Neural crest cell (in vitro differentiated cells): ENCODE measurements around the gene MARCKS. TPM values are rescaled to one million over a fixed set of nuclear protein-coding genes. Genes with fewer than 3 reads are reported as not detected.

Source experiments
- DNase-seq: peaks from one replicate; pipeline ENCODE4 v3.0.0; 2021; ENCODE audit warnings: low read depth, mixed read lengths, low spot score
- H3K27ac Mint-ChIP-seq: one replicate; pipeline ENCODE4 v1.8.0; 2021; ENCODE audit warnings: mild to moderate bottlenecking, mixed read lengths; ENCODE audit not compliant: unreplicated experiment
- H3K27me3 Mint-ChIP-seq: 2 replicates; pipeline ENCODE4 v1.8.0; 2021; ENCODE audit warnings: low read depth, mild to moderate bottlenecking, mixed read lengths
- H3K36me3 Mint-ChIP-seq: 2 replicates; pipeline ENCODE4 v1.8.0; 2021; ENCODE audit warnings: low read depth, mild to moderate bottlenecking, mixed read lengths
- H3K4me1 Mint-ChIP-seq: 2 replicates; pipeline ENCODE4 v1.8.0; 2021; ENCODE audit warnings: mixed read lengths
- H3K4me3 Mint-ChIP-seq: one replicate; pipeline ENCODE4 v1.8.0; 2021; ENCODE audit warnings: mild to moderate bottlenecking, mixed read lengths
- H3K9me3 Mint-ChIP-seq: 2 replicates; pipeline ENCODE4 v1.8.0; 2021; ENCODE audit warnings: mixed read lengths
- CTCF ChIP-seq: fragments of 200-600 bp; sonication (generic); conservative IDR thresholded peaks from 2 replicates; pipeline ENCODE4 v1.5.0; 2021; ENCODE audit warnings: antibody characterized with exemption, mild to moderate bottlenecking
- total RNA-seq: library from RNA; stranded (reverse); gene quantifications from 2 replicates; pipeline ENCODE4 v1.2.1, GENCODE V29; 2021

MARCKS gene
- total RNA-seq, 1 donor from 2014 or later: 376 TPM

GRCh38 chr6:113853252-113853651 lies 3.9 kb upstream of the MARCKS start:
- no peak for DNase-seq
- TF ChIP-seq CTCF: no peak
- peaks cover 12% of the 10 kb centered on the region for H3K4me1 Mint-ChIP-seq
- peak overlapping the region; percentile 43 for H3K4me3 Mint-ChIP-seq
- H3K9me3 Mint-ChIP-seq: no peaks in the 10 kb centered on the region
- H3K36me3 Mint-ChIP-seq: peaks cover 6% of the 10 kb centered on the region
- H3K27ac Mint-ChIP-seq: no peak overlapping the region
- H3K27me3 Mint-ChIP-seq: peaks cover 10% of the 10 kb centered on the region

GRCh38 chr6:113854531-113855499 lies 2.3 kb upstream of the MARCKS start:
- Mint-ChIP-seq H3K36me3 (peaks cover 12% of the 10 kb centered on the region), H3K27ac (peak overlapping the region; percentile 81), H3K4me1 (peaks cover 12% of the 10 kb centered on the region), H3K4me3 (no peak overlapping the region), H3K27me3 (peaks cover 16% of the 10 kb centered on the region), H3K9me3 (no peaks in the 10 kb centered on the region)
- DNase-seq: peak; percentile 81
- no peak for TF ChIP-seq CTCF

GRCh38 chr6:113855500-113856374 lies 1.4 kb upstream of the MARCKS start:
- peaks cover 16% of the 10 kb centered on the region for H3K4me1 Mint-ChIP-seq
- no peak overlapping the region for H3K27ac Mint-ChIP-seq
- H3K27me3 Mint-ChIP-seq: peaks cover 16% of the 10 kb centered on the region
- TF ChIP-seq CTCF: no peak
- H3K9me3 Mint-ChIP-seq: no peaks in the 10 kb centered on the region
- peak; percentile 45 for DNase-seq
- H3K4me3 Mint-ChIP-seq: no peak overlapping the region
- H3K36me3 Mint-ChIP-seq: peaks cover 16% of the 10 kb centered on the region

GRCh38 chr6:113856375-113856624 lies 845 bp upstream of the MARCKS start:
- Mint-ChIP-seq H3K9me3 (no peaks in the 10 kb centered on the region), H3K27ac (no peak overlapping the region), H3K36me3 (peaks cover 17% of the 10 kb centered on the region), H3K4me3 (no peak overlapping the region), H3K27me3 (peaks cover 16% of the 10 kb centered on the region), H3K4me1 (peaks cover 20% of the 10 kb centered on the region)
- TF ChIP-seq CTCF: no peak
- no peak for DNase-seq

- no peak for TF ChIP-seq CTCF
- H3K27ac Mint-ChIP-seq: no peak overlapping the region
Observed at GRCh38 chr6:113857556-113858479, 673 bp downstream of the MARCKS start.

More at GRCh38 chr6:113857556-113858479, 673 bp downstream of the MARCKS start:
- Mint-ChIP-seq H3K4me3 (no peak overlapping the region), H3K4me1 (peaks cover 35% of the 10 kb centered on the region), H3K36me3 (peaks cover 32% of the 10 kb centered on the region), H3K9me3 (no peaks in the 10 kb centered on the region), H3K27me3 (peaks cover 16% of the 10 kb centered on the region)
- DNase-seq: peak; percentile 29
